IPS-18c (cell line): ENCODE measurements around the gene CCL4L2.
A peak's percentile ranks its signal among the peaks of the same experiment; 100 is the strongest.
"Not testable (repeated sequence)": the region's sequence is repeated elsewhere in the genome, so short reads cannot be mapped to it uniquely, and the experiment has no call there.

ENCODE experiments used
- H3K4me3 ChIP-seq: 2 replicates; pipeline ENCODE4 v1.7.0; 2013; ENCODE audit warnings: low read depth, mild to moderate bottlenecking, low read length, moderate library complexity; ENCODE audit not compliant: insufficient read depth
- H3K9me3 ChIP-seq: one replicate; pipeline ENCODE4 v1.6.1; 2013; ENCODE audit warnings: mild to moderate bottlenecking, low read length, moderate library complexity; ENCODE audit not compliant: control insufficient read depth, insufficient read depth

CCL4L2 gene

DNA sequence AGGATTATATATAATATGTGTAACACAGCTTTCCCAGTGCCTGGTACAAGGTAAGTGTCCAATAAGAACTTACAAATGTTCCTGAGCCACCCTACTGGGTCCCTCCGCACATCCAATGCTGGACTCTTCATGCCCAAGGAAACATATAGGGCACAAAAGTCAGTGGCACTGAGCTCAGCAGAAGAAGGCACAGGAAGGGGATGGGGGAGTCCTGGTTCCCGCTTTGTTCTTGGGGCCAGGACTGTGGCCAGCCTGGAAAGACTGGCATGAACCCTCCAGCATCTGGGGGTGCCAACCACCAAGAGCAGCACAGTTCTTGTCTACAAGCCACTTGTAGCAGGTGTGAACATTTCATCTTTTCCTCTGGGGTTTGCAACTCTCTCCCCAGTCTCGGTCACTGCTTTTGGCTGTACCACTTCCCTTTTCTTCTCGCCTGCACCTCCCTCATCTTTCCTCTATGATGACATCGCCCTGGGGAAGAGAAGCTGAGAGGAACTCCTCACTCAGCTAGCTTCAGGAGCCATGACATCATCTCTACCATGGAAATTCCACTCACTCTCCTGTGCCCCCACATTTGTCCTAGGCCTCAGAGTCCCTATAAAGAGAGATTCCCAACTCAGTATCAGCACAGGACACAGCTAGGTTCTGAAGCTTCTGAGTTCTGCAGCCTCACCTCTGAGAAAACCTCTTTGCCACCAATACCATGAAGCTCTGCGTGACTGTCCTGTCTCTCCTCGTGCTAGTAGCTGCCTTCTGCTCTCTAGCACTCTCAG lies at the start of gene CCL4L2:
Gene CCL4L2, plus strand, starts transcription at position 625 of the 773 bp plus-strand sequence.
- H3K9me3 ChIP-seq, H3K4me3 ChIP-seq: not testable (repeated sequence)

DNA sequence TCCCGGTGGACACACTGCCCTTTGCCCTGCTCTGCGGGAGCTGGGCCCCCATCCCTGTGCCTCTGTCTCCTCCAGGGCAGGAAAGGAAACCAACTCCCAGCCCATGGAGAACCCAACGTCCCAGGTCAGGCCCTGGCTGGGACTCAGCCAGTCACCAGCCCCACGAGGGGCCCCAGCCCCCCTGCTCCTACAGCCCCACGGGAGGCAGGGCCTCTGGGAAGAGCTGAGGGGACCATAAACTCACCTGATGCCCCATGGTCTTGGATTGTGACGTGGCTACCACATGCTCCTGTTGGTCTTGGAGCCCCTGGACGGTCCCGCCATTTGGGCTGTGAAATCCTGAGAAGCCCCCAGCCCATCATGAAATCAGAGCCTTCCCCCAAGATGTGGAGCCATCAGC lies 42.0 kb upstream of the CCL4L2 start:
- H3K4me3 ChIP-seq, H3K9me3 ChIP-seq: not testable (repeated sequence)

DNA sequence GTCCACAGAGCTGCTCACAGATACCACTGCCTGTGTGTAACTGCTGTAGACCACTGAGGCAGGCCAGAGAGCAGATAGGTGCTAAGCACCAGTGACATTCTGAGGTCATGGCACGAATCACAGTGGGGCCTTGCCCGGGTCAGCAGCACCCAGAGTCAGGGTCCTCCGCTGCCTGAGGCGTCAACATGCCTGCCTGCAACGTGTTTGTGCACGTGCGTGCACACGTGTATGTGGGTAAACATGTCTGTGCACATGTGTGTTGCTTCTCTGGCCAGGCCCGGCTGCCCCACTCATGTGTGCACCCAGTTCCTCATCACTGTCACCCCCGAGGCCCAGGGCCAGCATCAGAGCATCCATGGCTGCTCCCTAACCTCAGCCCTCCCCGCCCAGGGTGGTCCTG lies 34.3 kb upstream of the CCL4L2 start, which contains the start of gene TBC1D3B:
Gene TBC1D3B, minus strand, starts transcription at position 101 of the 400 bp plus-strand sequence. CDS start 1,586 bp downstream, outside the sequence.
- not testable (repeated sequence) for H3K4me3 ChIP-seq, H3K9me3 ChIP-seq

DNA sequence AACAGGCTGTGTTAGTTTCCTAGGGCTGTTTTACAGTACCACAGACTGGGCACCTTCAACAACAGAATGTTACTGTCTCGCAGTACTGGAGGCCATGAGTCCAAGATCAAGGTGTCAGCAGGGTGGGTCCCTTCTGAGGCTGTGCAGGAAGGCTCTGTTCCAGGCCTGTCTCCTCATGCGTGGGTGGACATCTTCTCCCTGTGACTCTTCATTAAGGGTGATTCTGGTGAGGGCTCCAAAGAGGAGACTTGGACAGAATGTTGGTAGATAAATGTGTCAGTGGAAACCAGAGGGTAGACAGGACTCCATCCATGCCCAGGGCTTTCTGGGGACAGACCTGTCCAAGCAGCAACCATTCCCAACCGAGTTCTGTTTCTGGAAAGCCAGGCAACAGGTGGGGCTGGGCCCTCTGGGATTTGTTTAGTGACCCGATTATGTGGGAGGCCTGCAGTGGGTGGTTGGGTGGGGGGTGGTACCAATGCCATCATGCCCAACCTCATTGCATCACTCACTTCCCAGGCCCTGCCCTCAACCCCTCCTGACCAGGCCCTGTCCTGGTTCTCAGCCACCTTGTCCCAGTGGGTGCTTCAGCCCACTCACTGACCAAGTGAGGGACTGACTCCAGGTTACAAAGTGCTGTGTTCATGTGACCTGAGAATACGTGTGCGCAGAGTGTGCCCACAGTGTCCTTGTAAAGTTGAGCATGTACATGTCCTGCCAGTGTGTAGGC lies 29.3 kb upstream of the CCL4L2 start:
- H3K9me3 ChIP-seq, H3K4me3 ChIP-seq: not testable (repeated sequence)

DNA sequence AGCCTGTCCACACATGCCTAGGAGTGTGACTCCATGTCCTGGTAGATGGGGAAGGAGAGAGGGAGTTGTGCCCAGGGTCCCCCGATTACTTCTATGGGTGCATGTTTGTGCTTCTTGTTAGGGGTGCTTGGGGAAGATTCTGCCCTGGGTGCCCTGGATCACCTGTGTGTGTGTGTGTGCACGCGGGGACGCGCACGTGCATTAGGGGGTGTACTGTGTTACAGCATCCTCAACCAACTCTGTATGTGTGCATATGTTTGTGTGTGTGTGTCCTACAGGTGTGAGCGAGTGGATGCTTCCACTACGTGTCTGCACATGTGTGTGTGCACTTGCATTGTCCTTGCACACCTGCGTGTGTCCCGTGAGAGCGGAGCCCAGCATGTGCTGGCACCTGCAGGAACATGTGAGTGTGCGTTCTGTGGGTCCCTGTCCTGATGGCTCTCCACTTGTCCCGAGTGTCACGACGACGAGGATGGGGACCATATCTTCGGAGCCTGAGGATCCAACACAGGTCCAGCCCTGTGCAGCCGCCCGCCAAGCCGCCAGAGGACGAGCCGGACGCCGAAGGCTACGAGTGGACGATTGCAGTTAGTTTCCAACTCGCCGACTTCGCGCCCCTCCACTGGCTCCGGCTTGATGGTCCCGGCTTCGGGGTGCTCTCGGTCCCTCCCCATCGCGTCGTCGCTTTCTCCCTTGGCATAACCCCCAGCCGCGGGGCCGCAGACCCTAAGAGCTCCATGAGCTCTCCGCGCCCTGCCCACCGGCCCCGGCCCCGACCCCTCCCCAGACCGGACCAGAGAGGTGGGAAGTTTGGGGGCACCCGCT lies 28.5 kb upstream of the CCL4L2 start:
- Histone ChIP-seq H3K9me3 (no peaks in the 10 kb centered on the region), H3K4me3 (peak overlapping the region; percentile 59)

DNA sequence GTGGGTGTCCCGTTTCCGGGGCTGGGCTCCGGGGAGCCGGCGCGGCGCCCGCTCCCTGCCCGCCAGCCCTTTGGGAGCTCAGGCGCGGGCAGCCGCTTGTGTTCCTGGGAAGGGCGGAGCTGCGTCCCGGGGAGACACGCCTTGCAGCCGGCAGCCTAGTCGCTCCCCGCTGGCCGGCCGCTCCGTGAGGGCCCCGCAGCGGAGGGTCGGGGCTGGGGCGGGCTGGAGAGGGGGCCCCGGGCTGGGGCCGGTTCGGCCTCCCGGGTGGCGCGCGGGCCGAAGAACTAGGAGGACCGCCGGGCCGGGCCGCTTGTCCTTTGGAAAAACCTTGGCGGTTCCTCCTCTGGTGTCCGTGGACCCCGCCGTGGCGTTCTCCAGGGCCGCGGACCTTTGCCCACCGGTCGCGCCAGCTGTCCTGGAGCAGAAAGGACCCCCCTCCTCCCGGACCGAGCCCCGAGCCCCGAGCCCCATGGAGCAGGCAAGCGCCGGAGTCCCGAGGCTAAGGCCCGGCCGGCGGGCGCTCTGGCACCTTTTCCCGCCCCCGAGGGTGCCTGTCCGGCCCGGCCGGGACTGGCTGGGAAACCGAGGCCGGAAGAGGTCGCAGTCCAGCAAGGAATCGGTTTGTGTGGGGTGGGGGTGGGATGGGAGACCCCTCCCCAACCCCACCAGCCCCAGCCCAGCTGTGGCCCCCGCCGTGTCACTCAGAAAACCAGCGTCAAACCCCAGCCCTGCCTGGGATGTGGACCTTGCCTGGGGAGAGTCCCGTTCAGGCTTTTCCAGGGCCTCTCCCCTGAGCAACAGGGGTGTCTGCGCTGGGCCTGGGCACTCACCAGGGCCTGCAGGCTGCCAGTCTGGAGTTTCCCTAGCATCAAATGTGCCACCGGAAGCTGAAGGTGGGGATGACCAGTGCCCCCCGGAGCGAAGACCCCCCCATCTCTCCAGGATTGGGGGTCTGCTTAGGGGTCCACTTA lies 27.6 kb upstream of the CCL4L2 start:
- H3K4me3 ChIP-seq, result peak overlapping the region; percentile 59

DNA sequence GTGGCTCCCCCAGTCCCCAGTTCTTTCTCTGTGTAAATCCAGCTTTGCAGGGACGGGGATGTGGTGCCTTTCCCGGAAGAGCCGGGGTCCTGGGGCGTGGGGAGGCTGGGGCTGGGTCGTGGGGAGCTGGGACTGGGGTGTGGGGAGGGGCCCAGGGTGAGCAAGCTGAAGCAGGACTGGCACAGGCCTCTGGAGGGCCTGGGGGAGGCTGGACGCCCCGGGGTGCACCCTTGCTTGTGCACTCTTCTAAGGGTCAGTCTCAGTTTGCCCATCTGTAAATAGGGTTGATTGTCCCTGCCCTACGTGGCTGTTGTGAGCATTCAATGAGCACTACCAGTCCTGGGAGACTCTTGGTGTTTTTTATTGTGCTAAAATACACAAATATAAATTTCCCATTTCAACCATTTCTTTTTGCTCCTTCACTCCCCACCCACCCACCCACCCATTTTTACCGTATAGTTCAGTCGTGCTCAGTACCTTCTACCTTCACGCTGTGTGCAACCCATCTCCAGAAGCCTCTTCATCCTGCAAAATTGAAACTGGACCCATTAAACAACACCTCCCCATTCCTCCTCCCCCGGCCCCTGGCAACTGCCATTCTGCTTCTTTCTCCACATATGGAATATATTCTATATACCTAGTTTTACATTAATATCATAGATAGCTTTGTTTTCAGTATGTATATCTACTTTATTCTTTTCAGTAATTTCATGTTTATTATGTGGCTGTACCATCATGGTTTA lies 26.7 kb upstream of the CCL4L2 start:
- H3K9me3 ChIP-seq, result no peaks in the 10 kb centered on the region

More for the DNA sequence above, 27.6 kb upstream of the CCL4L2 start:
- H3K9me3 ChIP-seq, result no peaks in the 10 kb centered on the region

DNA sequence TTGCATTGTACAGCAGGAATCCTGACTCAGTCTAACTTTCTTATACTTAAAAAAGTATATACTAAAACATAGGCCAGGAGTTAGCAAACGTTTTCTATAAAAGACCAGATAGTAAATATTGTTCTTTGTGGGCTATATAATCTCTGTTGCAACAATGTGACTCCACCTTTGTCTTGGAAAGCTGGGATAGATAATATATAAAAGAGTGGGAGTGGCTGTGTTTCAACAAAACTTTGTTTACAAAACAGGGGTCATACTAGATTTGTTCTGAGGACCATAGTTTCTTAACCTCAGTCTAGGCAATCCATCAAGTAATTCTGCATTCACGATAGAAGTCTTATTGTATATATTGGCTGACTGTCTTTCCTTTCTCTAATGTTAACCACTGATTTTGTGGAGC lies 25.4 kb upstream of the CCL4L2 start:
- Histone ChIP-seq H3K9me3 (no peaks in the 10 kb centered on the region), H3K4me3 (no peak overlapping the region)

More for the DNA sequence above, 26.7 kb upstream of the CCL4L2 start:
- H3K4me3 ChIP-seq, result no peak overlapping the region

DNA sequence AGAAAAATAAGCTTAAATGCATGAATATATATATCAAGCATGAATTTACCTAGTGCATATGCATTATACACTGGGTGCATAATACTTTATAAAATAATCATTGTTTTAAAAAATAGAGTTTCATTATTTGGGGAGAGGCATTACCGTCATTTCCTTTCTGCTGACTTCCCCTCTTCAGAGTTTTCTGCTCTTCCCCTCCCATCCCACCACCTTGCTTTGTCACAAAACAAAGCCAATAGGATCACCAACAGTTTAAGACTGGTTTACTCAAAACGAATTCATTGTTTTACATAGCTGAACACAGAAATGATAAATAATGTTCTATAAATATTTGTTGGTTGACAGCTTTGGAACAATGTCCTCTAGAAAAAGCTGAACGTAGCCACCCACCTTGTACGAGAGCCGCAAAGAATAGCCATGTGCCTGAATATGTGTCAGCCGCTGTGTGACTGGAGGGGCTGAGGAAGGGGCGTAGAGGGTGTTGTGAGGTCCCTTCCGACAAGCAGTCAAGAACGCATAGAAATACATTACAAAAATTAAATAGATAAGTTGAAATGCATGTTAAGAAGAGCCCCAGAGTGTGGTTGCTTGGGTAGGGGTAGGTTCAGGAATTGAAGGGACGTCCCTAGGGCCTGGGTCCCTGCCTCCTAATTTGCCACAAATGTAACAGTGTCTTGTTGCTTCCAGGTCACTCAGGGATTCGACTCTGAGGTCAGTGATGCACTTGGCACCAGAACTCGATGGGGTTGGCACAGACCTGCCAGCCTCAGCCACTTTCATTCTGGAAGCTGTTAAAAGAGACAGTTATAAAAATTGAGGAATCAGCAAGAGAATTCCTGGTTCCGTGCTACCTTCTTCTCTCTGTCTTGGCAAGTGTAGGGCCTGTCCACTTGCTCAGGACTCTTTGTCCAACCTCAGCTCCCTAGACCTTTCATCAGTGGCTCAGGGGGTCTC lies 23.8 kb upstream of the CCL4L2 start:
- H3K4me3 ChIP-seq, H3K9me3 ChIP-seq: not testable (repeated sequence)

DNA sequence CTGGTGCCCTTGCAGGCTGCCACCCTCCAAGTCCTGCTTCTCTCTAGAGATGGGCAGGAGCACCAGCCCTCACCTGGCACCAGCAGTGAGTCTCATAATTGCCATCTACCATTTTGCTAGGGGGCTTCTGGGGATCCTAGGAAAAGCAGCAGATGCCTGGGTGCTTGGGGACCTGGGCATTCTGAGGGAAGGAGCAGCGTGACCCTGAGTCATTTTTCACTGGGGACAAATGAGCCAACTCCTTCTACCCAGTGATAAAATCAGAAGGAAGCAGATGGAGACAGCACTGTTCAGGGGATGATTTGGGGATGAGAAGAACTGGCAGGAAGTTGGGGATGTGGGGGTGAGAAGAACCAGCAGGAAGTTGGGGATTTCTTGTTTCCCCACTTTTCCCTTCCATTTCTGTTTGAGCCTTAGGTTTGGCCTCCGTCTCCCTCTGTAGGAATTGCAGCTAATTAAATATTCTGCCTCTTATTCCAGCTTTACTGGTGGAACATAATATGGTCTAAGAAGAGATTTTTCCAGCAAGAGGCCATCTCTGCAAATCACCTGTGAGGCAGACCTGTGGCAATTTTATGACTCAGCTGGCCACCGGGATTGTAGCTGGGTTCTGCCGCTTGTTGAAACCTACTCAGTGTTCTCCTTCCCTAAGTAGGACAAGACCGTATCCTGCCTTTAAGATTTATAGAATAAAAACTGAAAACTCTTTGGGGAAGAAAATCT lies 22.8 kb upstream of the CCL4L2 start:
- H3K9me3 ChIP-seq, H3K4me3 ChIP-seq: not testable (repeated sequence)

DNA sequence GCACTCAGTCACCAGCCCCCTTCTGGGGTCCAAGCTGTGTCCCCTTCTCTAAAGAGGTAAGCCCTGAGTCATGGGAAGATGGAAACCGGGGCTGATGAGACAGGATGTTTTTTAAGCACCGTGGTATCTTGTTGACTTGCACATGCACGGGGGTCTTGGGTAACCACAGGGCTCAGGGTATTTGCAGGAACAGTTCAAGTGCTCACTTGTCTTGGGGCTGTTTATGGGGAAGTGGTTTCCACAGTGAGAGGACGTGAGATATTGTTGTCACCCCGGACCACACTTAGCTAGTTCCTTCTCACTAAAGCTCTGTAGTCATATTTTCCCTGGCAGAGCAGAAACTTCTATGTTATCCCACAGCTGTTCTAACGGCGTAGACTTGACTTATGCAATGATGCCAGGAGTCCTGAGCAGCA lies 22.0 kb upstream of the CCL4L2 start:
- Histone ChIP-seq H3K9me3 (no peaks in the 10 kb centered on the region), H3K4me3 (no peak overlapping the region)

DNA sequence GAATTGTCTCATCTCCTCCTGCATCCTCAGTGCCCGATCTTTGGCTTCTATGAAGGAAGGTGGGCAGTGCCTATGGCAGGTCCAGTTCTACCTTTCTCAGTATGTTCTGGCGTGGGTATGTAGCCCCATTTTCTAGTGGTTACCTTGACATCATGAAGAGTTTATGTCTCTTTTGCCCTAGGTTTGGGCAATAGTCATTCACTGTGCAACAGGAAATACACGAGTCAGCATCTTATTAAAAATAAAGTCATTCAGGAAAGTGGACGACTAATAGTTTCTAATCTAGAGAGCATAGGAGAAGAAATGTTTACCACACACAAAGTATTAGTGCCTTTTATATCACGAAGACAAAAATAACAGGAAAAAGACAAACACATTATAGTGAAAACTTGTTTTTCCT lies 20.9 kb upstream of the CCL4L2 start:
- not testable (repeated sequence) for H3K9me3 ChIP-seq, H3K4me3 ChIP-seq

DNA sequence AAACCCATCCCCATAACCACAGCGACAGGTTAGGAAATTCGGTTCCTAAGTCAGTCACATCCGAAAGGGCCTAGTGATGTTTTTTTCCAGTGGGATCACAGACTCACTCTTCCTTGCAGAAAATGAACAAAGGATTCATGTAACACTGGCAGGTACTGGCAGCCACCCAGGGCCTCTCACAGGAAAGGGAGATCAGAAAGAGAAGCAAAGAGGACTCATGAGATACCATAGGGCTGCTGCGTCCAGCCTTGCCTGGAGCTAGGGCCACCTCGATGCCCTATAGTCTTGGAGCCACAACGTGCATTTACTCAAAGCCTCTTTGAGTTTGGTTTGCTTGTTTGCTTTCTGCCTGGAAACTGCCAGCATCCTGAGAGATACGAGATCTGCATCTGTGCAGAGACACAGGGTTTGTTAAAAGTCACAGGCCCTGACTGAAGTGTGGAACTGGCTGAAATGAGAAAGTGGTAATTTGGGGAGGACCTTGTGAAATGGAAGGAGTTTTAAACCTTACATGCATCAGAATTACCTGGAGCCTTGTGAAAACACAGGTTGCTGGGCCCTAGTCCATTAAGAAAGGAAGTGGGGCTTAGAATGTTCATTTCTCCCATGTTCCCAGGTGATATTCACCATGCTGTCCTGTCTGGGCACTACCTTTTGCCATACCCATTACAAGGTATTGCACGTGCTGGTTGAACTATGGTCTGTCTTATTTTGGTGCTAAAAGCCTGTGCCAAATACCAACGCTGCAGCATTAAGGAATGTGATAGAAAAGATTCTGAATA lies 20.1 kb upstream of the CCL4L2 start:
- not testable (repeated sequence) for H3K4me3 ChIP-seq, H3K9me3 ChIP-seq

DNA sequence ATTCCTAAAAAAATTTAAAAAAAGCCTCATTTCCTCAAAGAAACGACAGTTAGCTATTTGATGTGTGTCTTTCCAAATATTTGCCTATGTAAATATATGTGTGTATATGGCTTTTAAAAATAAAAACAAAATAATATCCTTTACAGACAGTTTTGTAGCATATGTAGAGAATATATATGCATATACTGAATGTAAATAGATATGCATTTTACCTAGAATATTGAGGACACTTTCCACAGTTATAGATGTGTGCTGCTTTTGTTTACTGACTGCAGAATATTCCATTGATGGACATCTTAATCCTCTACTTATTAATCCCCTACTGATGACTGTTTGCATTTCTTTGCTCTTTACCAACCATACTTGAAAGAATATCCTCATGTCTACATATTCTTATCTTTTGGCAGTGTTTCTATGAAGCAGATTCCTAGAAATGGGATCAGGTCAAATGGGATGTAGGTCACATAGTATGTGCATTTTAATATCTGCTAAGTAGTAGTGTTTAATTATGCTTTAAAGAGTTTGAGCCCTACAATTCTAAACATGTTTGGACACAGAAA lies 17.6 kb upstream of the CCL4L2 start:
- Histone ChIP-seq H3K9me3 (no peaks in the 10 kb centered on the region), H3K4me3 (no peak overlapping the region)
